ENCODE data around the gene OSBPL8.
"Not testable (repeated sequence)": the region's sequence is repeated elsewhere in the genome, so short reads cannot be mapped to it uniquely, and the experiment has no call there.

The OSBPL8 gene

DNA sequence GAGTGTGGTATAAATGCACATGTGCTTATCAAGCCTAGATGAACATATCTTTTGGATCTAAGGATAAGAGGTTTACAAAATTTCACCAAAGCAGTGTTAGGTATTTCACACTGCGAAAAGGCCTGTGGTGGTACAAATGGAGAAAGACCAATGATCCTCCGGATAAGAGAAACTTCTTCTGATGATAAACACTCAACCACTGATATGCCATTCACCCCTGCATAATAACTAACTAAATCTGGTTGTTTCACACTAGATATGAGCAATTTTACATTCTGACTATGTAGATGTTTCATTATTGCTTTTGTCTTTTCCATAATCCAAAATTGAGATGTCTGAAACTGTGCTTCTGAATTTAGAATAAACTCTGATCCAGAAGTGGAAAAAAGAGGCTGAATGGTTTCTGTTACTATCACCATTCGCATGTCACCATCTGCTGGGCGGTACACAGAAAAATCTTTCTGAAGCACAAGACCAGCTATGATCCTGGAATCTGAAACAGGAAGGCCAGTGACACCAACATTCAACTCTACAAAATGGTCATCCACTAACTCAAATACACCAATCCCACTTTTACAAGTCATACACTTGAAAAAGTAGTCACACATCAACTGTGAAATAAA lies 212.7 kb downstream of the OSBPL8 start:
- DNase-seq: peak; percentile 83

DNA sequence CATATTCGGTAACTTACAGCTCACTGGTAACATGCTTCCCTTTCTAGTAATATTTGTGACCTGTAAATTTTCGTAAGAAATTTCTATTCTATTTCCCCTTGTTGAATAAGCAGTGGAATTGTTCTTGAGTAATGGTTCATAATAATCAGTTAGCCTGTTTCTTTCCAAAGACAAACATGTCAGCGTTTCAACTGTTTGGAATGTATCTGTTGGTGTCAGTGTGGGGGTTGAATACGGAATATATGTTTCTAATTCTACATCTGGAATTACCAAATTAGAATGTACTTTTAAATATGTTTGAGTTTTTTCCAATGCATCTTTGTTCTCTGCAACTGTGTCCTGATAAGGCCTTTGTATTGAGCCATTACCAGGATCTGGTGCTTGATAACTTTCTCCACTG lies 213.3 kb downstream of the OSBPL8 start:
- no peak for DNase-seq

DNA sequence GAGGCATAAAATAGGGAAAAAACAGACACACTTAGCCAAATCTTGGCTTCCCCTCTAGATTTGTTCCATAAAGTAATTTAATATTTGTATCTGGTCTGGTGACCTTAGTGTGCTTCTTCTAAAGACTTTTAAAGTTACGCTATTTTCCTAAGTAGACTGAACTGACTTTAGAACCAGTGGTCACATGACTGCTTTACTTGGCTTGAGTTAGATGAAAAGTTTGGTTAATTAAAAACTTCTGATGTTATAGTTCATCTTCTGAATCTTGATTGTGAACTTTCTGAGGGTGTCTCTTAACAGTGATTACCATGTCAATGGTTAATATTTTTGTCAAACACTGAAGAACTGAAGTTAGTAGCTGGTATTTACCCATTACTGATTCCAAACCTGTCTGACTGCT lies 214.0 kb downstream of the OSBPL8 start:
- no peak for DNase-seq

DNA sequence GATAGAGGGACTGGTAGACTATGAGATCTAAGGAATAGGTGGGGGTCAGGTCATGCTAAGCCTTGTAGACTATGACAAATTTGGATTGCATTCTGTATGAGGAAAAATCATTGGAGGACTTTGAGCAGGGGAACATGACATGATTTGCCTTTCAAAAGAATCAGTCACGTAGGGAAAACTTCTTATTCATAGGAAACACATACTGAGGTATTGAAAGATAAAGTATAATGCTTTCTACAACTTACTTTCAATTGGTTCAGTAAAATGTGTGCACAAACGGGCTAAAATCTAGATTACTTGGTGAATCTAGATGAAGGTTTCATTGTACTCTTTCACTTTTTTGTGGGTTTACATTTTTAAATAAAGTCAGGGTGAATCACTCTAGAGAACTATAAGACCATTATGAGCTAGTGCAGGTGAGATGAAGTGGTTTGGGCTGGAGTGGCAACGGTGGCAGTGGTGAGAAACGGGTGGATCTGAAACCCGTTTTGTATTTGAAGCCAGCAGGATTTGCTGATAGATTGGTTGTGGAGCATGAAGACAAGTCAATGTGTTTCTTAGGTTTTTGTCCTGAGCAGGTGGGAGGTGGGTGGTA lies 218.0 kb downstream of the OSBPL8 start:
- no peak for DNase-seq

DNA sequence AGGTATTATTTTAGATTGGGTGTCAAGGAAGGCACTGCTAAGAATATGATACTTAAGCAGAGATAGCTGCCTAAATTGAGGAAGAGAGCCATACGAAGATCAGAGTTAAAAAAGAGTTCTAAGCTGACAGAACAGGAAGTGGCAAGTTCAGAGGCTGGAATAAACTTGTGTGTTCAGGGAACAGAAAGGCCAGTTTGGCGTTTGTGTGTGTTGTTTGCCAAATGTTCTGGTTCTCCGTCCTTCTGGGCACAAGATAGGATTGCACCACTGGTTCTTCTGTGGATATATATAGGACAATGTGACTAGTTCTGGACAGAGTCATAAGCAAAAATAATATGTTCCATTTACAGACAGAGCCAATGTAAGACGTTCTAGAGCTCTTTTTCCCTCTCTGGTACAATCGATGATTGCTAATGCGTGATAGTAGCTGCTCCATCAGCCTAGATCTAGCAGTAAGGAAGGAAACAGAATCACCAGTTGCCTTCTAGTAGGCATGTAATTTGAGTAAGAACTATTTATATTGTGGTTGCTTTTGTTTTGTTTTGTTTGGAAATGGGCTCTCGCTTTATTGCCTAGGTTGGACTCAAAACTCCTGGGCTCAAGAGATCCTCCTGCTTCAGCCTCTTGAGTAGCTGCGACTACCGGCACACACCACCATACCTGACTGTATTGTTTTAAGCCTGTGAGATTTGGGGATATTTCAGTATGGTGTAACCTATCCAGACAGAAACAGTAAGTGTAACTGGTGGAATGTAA lies 218.7 kb downstream of the OSBPL8 start:
- peak; percentile 23 for DNase-seq

DNA sequence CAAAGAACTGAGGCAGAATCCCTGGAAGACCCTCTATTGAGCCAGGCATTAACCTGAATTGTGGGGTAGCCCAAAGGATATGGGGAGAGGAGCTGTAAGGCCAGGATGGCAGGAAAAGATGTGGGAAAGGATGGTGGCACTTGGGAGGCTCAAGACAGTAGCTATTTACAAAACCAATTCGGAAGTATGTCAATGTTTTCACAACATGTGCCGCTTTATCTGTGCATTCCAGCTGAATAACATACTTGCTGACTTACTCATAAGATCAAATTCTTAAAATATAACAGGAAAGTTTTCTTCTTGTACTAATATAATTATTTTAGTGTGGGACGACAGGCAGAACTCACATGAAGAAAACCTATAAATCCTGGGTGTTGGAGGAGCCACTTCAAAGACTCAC lies 222.0 kb downstream of the OSBPL8 start:
- DNase-seq: no peak

DNA sequence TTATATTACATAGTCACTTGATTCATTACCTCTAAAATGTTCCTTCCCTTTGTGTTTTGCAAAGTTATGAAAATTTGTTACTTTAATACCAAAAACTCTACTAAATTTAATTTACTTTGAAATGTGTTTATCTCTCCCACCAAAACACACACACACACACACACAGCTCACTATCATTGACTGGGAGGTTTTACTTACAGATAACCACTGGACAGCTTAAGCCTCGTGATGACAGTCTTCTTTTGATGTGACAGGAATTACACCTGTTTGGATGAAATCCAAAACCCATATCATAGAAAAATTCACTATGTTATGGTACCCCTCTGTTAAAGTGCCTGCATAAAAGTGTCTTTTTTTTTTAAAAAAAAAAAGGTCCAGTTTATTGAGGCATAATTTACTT lies 227.0 kb downstream of the OSBPL8 start:
- DNase-seq: no peak

DNA sequence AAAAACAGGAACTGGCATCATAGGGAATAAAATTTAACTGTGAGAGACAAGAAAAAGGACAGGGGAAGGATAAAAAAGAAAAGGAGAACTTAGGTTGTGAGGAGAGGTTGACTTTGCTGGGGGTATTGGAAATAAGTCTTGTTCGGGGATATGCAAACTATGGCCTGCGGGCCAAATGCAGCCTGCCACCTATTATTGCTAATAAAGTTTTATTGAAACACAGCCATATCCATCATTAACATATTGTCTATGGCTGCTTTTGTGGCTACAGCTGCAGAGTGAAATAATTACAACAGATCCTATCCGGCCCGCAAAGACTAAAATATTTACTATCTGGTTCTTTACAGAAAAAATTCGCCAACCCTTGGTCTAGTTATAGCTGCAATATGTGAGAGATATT lies 230.0 kb downstream of the OSBPL8 start:
- no peak for DNase-seq

DNA sequence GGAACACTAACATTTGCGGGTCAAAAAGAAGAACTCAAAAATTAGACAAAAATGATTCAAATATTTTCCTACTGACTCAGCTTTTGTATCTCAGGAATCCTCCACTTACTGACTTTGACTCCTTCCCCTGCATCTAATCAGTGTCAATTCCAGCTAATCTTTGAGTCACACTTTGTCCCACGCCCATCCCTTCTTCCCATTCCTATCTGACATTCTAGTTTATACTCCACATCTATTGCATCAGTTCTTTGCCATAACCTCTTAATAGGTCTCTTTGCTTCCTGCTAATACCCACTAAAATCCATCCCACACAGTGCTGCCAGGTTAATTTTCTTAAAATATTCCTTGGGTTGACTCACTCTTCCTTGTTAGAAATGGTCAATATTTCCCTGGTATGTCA lies 230.4 kb downstream of the OSBPL8 start:
- no peak for DNase-seq

DNA sequence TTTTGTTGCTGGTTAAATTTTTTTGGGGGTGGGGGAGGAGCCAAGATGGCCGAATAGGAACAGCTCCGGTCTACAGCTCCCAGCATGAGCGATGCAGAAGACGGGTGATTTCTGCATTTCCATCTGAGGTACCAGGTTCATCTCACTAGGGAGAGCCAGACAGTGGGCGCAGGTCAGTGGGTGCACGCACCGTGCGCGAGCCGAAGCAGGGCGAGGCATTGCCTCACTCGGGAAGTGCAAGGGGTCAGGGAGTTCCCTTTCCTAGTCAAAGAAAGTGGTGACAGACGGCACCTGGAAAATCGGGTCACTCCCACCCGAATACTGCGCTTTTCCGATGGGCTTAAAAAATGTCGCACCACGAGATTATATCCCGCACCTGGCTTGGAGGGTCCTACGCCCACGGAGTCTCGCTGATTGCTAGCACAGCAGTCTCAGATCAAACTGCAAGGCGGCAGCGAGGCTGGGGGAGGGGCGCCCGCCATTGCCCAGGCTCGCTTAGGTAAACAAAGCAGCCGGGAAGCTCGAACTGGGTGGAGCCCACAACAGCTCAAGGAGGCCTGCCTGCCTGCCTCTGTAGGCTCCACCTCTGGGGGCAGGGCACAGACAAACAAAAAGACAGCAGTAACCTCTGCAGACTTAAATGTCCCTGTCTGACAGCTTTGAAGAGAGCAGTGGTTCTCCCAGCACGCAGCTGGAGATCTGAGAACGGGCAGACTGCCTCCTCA lies 239.8 kb downstream of the OSBPL8 start:
- not testable (repeated sequence) for DNase-seq

DNA sequence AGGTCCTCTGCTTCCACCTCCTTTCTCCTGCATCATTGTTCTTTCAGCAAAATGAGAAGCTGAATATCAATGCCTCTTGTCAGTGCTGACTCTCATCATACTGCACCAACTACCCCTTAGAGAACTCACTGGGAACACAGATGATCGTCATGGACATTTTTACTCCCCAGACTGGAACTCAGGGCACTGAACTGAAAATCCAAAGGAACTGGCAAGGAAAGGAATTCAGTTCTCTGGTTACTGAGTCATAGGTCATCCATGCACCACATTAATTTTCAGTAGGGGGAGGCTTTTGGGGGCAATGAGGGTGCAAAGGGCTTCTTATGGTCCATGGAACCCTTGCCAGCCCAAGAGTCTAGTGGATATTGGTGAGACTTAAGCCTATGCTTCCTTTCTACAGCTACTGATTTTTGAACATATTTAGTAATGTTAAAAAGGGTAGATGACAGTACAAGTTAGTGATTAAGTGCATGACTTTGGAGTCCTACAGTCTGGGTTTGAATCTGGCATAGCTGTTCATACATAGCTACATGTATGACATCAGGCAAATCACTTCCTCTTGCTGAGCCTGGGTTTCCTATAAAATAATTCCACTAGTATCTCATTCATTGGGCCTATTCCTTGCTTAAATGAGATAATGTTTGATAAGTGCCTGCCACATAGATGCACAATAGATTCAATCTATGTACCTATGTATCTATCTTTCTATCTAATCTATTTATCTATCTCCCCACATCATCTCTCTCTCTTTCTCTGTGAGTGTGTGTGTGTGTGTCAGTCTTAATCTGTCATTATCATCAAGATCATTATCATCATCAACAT lies 240.6 kb downstream of the OSBPL8 start:
- DNase-seq: no peak

DNA sequence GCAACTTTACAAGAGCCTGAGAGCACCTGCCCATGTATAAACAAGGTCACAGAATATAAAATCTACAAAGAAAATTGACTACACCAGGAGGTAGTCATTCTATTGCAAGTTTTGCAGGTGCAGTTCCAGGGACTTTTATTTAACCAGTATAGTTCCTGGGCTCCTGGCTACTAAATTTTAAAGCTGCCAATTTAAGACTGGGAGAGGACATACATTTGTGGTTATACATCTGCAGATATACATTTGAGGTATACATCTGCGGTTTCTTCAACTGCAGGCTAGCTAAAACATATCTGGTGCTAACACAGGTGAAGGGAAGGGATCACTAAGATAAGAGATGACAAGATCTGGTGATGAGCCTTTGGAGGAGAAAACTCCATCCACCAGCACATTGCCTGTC lies 241.6 kb downstream of the OSBPL8 start:
- no peak for DNase-seq

DNA sequence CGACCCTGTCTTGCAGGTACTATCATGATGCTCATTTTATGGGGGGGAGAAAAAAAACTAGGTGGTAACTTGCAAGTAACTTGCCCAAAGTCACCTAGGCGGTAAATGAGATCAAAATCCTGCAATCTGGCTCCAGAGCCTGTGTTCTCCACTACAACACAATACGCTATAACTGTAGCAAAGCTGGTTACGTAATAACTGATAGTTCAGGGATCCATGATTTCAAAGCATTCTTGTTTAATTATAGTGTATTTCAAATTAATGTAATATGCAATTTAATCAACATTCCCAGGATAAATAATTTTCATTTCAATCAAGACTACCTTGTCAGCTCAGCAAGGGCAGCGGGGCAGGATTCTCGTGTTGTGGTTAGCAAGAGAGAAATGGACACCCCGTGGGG lies 243.1 kb downstream of the OSBPL8 start:
- DNase-seq: no peak

DNA sequence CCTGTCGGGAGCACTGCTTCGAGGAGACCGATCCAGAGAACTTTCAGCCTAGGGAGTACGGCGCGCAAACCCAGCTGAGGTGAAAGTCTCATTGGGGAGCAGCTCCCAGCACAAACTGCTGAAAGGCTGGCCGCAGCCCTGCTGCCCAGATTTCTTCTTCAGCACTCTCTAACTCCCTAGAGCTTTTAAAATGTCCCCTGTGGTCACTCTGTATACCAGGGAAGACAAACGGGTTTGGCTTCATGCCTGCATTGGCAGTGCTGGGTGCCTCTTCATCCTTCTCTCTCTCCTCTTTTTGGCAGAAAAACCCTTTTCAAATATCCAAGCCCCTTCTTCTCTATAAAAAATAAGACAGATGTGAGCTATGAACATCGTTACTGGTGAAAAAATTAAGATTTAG lies 246.3 kb downstream of the OSBPL8 start:
- DNase-seq: no peak

DNA sequence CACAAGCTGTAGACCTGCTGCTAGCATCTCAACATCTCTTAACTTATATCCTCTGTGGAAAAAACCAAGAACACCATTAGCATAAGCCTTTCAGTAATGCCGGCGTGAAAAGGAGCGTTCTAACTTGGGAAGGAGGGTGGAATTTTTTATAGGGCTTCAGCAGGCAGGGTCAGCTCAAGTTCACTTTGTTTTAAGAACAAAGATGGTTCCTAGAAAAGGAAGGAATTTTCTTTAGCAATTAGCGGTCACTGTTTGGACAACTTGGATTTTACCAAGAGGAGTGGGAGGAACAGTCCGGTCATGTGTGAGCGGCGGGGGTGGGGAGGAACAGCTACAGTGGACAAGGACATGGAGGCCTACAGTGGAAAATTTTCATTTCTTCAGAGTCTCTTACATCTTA lies 247.3 kb downstream of the OSBPL8 start:
- DNase-seq: no peak

DNA sequence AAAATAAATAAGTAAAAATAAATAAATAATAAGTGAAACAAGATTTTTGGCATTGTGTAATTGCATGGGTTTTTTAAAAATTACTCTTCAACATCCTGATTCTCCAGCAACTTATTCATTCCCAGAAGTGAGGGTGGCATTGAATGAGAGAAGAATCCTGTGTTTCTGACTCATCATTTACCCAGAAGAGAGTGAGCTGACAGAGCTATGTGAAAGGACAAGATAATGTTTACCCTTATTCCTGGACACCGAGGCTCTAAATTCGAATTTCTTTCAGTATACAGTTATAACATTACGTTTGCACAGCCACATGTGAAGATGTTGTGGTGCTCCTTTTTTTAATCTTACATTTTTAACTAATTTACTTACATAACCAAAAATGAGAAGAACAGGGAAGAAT lies 247.8 kb downstream of the OSBPL8 start:
- no peak for DNase-seq

DNA sequence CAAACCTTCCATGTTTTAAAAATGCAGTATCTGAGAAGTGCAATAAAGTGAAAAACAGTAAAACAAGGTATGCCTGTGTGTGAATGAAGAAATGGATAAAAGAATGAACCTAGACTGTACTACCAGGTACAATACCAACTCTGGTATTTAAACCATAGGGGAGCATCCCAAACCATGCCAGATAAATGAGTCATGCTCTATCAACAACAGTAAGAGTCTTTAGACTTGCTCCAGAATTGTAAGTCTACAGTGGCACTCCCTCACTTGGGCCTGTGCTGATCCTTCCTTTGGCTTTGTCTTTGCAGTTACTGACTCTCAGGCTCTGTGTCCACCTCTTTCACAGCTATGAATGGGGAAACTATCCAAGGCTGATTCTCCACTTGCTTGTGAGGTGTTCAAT lies 249.5 kb downstream of the OSBPL8 start:
- DNase-seq: no peak

DNA sequence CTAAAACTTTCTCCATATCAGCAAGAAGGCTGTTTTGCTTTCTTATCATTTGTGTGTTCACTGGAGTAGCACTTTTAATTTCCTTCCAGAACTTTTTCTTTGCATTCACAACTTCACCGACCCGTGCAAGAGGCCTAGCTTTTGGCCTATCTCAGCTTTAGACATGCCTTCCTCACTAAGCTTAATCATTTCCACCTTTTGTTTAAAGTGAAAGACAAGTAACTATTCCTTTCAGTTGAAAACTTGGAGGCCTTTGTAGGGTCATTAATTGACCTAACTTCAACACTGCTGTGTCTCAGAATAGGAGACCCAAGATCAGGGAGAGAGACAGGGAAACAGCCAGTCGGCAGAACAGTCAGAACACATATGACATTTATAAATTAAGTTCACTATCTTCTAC lies 250.7 kb downstream of the OSBPL8 start:
- no peak for DNase-seq

DNA sequence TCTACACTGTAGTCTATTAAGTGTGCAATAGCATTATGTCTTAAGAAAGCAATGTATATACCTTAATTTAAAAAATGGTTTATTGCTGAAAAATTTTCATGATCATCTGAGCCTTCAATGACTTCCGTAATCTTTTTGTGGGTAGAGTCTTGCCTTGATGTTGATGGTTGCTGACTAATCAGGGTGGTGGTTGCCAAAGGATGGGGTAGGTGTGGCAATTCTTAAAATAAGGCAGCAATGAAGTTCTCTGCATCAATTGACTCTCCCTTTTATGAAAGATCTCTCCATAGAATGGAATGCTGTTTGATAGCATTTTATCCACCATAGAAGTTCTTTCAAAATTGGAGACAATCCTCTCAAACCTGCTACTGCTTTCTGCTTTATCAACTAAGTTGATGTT lies 252.5 kb downstream of the OSBPL8 start:
- DNase-seq: no peak

DNA sequence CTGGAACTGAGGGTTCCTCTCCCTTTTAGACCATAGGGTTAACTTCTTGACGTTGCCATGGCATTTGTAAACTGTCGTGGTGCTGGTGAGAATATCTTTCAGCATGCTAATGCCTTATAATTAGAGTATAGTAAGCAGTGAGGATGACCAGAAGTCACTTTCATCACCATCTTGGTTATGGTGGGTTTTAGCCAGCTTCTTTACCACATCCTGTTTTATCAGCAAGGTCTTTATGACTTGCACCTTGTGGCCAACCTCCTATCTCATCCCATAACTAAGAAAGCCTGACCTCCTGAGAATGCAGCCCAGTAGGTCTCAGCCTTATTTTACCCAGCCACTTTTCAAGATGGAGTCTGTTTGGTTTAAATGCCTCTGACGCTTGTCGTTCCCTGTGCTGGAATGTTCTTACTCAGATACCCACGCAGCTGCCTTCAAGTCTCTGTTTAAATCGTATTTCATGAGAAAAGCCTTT lies 255.5 kb downstream of the OSBPL8 start:
- peak; percentile 53 for DNase-seq

DNA sequence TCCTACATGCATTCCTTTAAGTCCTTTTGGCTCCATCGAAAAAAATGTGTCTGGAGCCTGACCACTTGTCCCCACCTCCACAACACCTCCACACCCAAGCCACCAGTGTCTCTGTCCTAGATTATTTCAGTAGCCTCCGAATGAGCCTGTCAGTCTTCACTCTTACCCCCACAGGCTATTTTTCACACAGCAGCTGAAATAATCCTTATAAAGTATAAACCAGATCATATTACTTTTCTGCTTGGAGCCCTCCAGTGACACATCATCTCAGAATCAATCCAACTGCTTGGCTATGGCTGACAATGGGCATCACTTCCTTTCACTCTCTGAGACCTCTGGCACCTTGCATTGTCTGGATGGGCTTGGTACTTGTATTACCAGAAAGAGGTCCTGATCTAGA lies 256.2 kb downstream of the OSBPL8 start:
- no peak for DNase-seq
